ENCODE data around the gene PADI2. TPM values are rescaled to one million over a fixed set of nuclear protein-coding genes. Genes with fewer than 3 reads are reported as not detected.

The PADI2 gene
- total and polyA plus RNA-seq, 2 experiments from 2014 or later: 1.7 to 4.3 TPM

GRCh38 chr1:17156108-17156507, 36.9 kb upstream of the PADI2 start (continued):
- TF ChIP-seq CTCF (conservative IDR thresholded peaks at IDR 0.05; ENCODE audit: low read depth in 2 of 2): no peak
- TF ChIP-seq ETS1 (IDR thresholded peaks at IDR 0.05): no peak
- TF ChIP-seq NANOG (IDR thresholded peaks at IDR 0.05; ENCODE audit: borderline replicate concordance): no peak
- TF ChIP-seq EZH2phosphoT487 (IDR thresholded peaks at IDR 0.05; ENCODE audit: unreplicated experiment): no peak
- no peak for TF ChIP-seq JUNB (IDR thresholded peaks at IDR 0.05; ENCODE audit: unreplicated experiment)
- no peak for TF ChIP-seq STAT1 (IDR thresholded peaks at IDR 0.05; ENCODE audit: unreplicated experiment)
- no peak for TF ChIP-seq POLR2AphosphoS5 (IDR thresholded peaks at IDR 0.05; ENCODE audit: low read depth)
- no peak for TF ChIP-seq ZNF331 (CRISPR knock-in tag; IDR thresholded peaks at IDR 0.05; ENCODE audit: low read depth)
- no peak for TF ChIP-seq REST (IDR thresholded peaks at IDR 0.05; ENCODE audit: unreplicated experiment)
- TF ChIP-seq EZH2 (IDR thresholded peaks at IDR 0.05; ENCODE audit: low read depth, unreplicated experiment): no peak
- no peak for TF ChIP-seq CREB1 (CRISPR knock-in tag; IDR thresholded peaks at IDR 0.05; ENCODE audit: low read depth)

DNA sequence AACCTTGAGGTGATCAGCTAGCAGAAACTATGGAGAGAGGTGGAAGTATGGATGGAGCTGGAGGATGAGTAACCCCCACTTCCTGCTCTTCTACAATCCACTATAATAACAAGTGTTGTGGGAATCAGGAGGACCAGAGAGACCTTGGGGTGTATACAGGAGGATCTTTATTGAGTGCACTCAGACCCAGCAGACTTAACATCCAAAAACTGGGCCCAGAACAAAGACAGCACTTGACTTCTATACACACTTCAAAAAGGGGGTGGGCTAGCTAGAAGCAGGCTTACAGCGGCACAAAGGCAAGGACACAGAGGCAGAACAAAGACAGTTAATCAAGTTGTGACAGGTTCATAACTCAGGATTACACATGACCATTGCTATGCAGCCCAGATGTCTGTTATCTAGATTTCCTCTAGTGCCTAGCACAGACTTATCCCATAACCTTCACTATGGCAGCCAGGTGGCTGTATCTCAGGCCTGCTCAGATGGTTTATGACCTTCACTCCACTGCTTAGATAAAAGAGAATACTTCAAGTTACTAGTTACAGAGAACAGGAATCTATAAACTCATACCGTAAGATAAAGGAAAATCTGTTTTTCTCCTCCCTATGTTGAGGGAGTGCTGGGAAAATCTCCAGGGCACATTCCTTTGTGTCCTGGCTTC, 36.1 kb upstream of the PADI2 start:
- no peak overlapping the region for H3K27ac ChIP-seq (ENCODE audit: low read depth)
- H3K27me3 ChIP-seq (ENCODE audit: insufficient read depth): no peaks in the 10 kb centered on the region
- no peak overlapping the region for H3K4me3 ChIP-seq
- peaks cover 70% of the 10 kb centered on the region for H3K9me3 Mint-ChIP-seq
- ATAC-seq: no peak
- no peak for DNase-seq (ENCODE audit: low spot score)
- H3K79me2 ChIP-seq (replicated peaks; ENCODE audit: insufficient read depth): no peaks in the 10 kb centered on the region
- peaks cover 6% of the 10 kb centered on the region for H3K4me1 ChIP-seq (ENCODE audit: insufficient read depth)
- H3K4me1 Mint-ChIP-seq: peaks cover 9% of the 10 kb centered on the region
- H4K20me1 ChIP-seq (replicated peaks; ENCODE audit: insufficient read depth): no peaks in the 10 kb centered on the region
- H3K9me2 ChIP-seq (ENCODE audit: insufficient read depth): peaks cover 5% of the 10 kb centered on the region; the same call in 1 of the 2 replicates
- H3K27ac Mint-ChIP-seq: no peak overlapping the region
- no peaks in the 10 kb centered on the region; the same call in 1 of the 2 replicates for H3K36me3 ChIP-seq (ENCODE audit: insufficient read depth)
- H3K4me2 ChIP-seq: no peak overlapping the region
- H3K4me3 Mint-ChIP-seq: no peak overlapping the region
- H3K27me3 Mint-ChIP-seq (ENCODE audit: insufficient read depth, low read depth, poor library complexity): peaks cover 4% of the 10 kb centered on the region
- H3K36me3 Mint-ChIP-seq (ENCODE audit: low read depth): peaks cover 34% of the 10 kb centered on the region
- no peak overlapping the region for H2AFZ ChIP-seq
- H3F3A ChIP-seq (replicated peaks; ENCODE audit: low read depth): no peaks in the 10 kb centered on the region
- TF ChIP-seq JUNB (IDR thresholded peaks at IDR 0.05; ENCODE audit: unreplicated experiment): no peak
- TF ChIP-seq EZH2 (IDR thresholded peaks at IDR 0.05; ENCODE audit: low read depth, unreplicated experiment): no peak
- TF ChIP-seq STAT1 (IDR thresholded peaks at IDR 0.05; ENCODE audit: unreplicated experiment): no peak
- no peak for TF ChIP-seq ZNF331 (CRISPR knock-in tag; IDR thresholded peaks at IDR 0.05; ENCODE audit: low read depth)
- no peak for TF ChIP-seq ETS1 (IDR thresholded peaks at IDR 0.05)
